Gastroesophageal sphincter (tissue), 3 donors: ENCODE data around the gene A2M.

ENCODE experiments used
- CTCF ChIP-seq, 4 experiments: fragments of 200-600 bp in 2 of 4; fragments of 450-650 bp in 2 of 4; sonication (generic) in 1 of 4; IDR thresholded peaks; one replicate each; pipeline ENCODE4 v1.5.1; 2017 to 2019; ENCODE audit warnings: antibody characterized with exemption in 4 of 4, mild to moderate bottlenecking in 2 of 4, moderate library complexity in 2 of 4
- EP300 ChIP-seq: sonication (generic); formaldehyde crosslinking; IDR thresholded peaks from one replicate; pipeline ENCODE4 v1.6.1; 2017; ENCODE audit warnings: antibody characterized with exemption, mild to moderate bottlenecking
- POLR2A ChIP-seq, 2 donors: fragments of 450-650 bp; IDR thresholded peaks; one replicate each; pipeline ENCODE4 v1.6.1; 2017; ENCODE audit warnings: antibody characterized with exemption in 2 of 2, mild to moderate bottlenecking in 2 of 2, moderate library complexity in 1 of 2
- POLR2AphosphoS5 ChIP-seq: sonication (generic); formaldehyde crosslinking; IDR thresholded peaks from one replicate; pipeline ENCODE4 v1.6.1; 2017; ENCODE audit warnings: antibody characterized with exemption

GRCh38 chr12:9030776-9031175 is 84.9 kb downstream of the A2M start:
- TF ChIP-seq CTCF (IDR thresholded peaks at IDR 0.05) (no peak), EP300 (no peak), POLR2A (IDR thresholded peaks at IDR 0.05) (no peak), POLR2AphosphoS5 (no peak)
